ENCODE results near the gene FBXO38. TPM values are rescaled to one million over a fixed set of nuclear protein-coding genes. Genes with fewer than 3 reads are reported as not detected.

Gene FBXO38
- total and polyA plus RNA-seq, 2 of the 13 experiments (the other 11 are each of a cell fraction or from before 2014, with no cell fraction given) = 24.8 to 35.9 TPM

GRCh38 chr5:148491793-148492184, 108.0 kb downstream of the FBXO38 start (continued):
- no peak for TF ChIP-seq ZNF710 (CRISPR knock-in tag; IDR thresholded peaks at IDR 0.05; ENCODE audit: borderline replicate concordance)
- TF ChIP-seq ZNF761 (CRISPR knock-in tag; conservative IDR thresholded peaks at IDR 0.05) = no peak
- no peak for TF ChIP-seq BRCA1 (CRISPR knock-in tag; IDR thresholded peaks at IDR 0.05)
- TF ChIP-seq SALL1 (CRISPR knock-in tag; IDR thresholded peaks at IDR 0.05) = peak; percentile 38; the same call in 1 of the 2 replicates
- TF ChIP-seq, protein P1, sequence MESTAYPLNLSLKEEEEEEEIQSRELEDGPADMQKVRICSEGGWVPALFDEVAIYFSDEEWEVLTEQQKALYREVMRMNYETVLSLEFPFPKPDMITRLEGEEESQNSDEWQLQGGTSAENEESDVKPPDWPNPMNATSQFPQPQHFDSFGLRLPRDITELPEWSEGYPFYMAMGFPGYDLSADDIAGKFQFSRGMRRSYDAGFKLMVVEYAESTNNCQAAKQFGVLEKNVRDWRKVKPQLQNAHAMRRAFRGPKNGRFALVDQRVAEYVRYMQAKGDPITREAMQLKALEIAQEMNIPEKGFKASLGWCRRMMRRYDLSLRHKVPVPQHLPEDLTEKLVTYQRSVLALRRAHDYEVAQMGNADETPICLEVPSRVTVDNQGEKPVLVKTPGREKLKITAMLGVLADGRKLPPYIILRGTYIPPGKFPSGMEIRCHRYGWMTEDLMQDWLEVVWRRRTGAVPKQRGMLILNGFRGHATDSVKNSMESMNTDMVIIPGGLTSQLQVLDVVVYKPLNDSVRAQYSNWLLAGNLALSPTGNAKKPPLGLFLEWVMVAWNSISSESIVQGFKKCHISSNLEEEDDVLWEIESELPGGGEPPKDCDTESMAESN (CRISPR knock-in tag; conservative IDR thresholded peaks at IDR 0.05) = no peak
- TF ChIP-seq, protein P2, sequence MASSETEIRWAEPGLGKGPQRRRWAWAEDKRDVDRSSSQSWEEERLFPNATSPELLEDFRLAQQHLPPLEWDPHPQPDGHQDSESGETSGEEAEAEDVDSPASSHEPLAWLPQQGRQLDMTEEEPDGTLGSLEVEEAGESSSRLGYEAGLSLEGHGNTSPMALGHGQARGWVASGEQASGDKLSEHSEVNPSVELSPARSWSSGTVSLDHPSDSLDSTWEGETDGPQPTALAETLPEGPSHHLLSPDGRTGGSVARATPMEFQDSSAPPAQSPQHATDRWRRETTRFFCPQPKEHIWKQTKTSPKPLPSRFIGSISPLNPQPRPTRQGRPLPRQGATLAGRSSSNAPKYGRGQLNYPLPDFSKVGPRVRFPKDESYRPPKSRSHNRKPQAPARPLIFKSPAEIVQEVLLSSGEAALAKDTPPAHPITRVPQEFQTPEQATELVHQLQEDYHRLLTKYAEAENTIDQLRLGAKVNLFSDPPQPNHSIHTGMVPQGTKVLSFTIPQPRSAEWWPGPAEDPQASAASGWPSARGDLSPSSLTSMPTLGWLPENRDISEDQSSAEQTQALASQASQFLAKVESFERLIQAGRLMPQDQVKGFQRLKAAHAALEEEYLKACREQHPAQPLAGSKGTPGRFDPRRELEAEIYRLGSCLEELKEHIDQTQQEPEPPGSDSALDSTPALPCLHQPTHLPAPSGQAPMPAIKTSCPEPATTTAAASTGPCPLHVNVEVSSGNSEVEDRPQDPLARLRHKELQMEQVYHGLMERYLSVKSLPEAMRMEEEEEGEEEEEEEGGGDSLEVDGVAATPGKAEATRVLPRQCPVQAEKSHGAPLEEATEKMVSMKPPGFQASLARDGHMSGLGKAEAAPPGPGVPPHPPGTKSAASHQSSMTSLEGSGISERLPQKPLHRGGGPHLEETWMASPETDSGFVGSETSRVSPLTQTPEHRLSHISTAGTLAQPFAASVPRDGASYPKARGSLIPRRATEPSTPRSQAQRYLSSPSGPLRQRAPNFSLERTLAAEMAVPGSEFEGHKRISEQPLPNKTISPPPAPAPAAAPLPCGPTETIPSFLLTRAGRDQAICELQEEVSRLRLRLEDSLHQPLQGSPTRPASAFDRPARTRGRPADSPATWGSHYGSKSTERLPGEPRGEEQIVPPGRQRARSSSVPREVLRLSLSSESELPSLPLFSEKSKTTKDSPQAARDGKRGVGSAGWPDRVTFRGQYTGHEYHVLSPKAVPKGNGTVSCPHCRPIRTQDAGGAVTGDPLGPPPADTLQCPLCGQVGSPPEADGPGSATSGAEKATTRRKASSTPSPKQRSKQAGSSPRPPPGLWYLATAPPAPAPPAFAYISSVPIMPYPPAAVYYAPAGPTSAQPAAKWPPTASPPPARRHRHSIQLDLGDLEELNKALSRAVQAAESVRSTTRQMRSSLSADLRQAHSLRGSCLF (CRISPR knock-in tag; IDR thresholded peaks at IDR 0.05; ENCODE audit: borderline replicate concordance) = no peak
- TF ChIP-seq SKI (IDR thresholded peaks at IDR 0.05; ENCODE audit: partially characterized antibody) = no peak
- no peak for TF ChIP-seq SRSF4 (IDR thresholded peaks at IDR 0.05; ENCODE audit: low read depth, low read length, poor library complexity, severe bottlenecking)
- peak; percentile 85 for TF ChIP-seq CEBPB (IDR thresholded peaks at IDR 0.05; ENCODE audit: borderline replicate concordance, low read depth, low read length)
- TF ChIP-seq, protein P3, sequence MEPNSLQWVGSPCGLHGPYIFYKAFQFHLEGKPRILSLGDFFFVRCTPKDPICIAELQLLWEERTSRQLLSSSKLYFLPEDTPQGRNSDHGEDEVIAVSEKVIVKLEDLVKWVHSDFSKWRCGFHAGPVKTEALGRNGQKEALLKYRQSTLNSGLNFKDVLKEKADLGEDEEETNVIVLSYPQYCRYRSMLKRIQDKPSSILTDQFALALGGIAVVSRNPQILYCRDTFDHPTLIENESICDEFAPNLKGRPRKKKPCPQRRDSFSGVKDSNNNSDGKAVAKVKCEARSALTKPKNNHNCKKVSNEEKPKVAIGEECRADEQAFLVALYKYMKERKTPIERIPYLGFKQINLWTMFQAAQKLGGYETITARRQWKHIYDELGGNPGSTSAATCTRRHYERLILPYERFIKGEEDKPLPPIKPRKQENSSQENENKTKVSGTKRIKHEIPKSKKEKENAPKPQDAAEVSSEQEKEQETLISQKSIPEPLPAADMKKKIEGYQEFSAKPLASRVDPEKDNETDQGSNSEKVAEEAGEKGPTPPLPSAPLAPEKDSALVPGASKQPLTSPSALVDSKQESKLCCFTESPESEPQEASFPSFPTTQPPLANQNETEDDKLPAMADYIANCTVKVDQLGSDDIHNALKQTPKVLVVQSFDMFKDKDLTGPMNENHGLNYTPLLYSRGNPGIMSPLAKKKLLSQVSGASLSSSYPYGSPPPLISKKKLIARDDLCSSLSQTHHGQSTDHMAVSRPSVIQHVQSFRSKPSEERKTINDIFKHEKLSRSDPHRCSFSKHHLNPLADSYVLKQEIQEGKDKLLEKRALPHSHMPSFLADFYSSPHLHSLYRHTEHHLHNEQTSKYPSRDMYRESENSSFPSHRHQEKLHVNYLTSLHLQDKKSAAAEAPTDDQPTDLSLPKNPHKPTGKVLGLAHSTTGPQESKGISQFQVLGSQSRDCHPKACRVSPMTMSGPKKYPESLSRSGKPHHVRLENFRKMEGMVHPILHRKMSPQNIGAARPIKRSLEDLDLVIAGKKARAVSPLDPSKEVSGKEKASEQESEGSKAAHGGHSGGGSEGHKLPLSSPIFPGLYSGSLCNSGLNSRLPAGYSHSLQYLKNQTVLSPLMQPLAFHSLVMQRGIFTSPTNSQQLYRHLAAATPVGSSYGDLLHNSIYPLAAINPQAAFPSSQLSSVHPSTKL (CRISPR knock-in tag; IDR thresholded peaks at IDR 0.05) = no peak
- TF ChIP-seq, protein P4, sequence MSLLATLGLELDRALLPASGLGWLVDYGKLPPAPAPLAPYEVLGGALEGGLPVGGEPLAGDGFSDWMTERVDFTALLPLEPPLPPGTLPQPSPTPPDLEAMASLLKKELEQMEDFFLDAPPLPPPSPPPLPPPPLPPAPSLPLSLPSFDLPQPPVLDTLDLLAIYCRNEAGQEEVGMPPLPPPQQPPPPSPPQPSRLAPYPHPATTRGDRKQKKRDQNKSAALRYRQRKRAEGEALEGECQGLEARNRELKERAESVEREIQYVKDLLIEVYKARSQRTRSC (CRISPR knock-in tag; IDR thresholded peaks at IDR 0.05; ENCODE audit: low read depth) = no peak
- no peak for TF ChIP-seq SMAD3 (CRISPR knock-in tag; IDR thresholded peaks at IDR 0.05)
- no peak for TF ChIP-seq ZSCAN12 (CRISPR knock-in tag; IDR thresholded peaks at IDR 0.05)
- no peak for TF ChIP-seq NRL (CRISPR knock-in tag; IDR thresholded peaks at IDR 0.05; ENCODE audit: borderline replicate concordance)
- no peak for TF ChIP-seq ZNF121 (CRISPR knock-in tag; IDR thresholded peaks at IDR 0.05)
- TF ChIP-seq HNF4A (CRISPR knock-in tag; IDR thresholded peaks at IDR 0.05) = peak; percentile 40; the same call in 1 of the 2 replicates
- no peak for TF ChIP-seq ZNF543 (CRISPR knock-in tag; IDR thresholded peaks at IDR 0.05)

Measured in HepG2 (cell line).